Fibroblast of peridontal ligament (primary cell): Measurements from ENCODE around the gene SCARB2.
"Not testable (repeated sequence)": the region's sequence is repeated elsewhere in the genome, so short reads cannot be mapped to it uniquely, and the experiment has no call there.

Experiments
- DNase-seq: peaks from one replicate; pipeline ENCODE4 v3.0.0-alpha.2; 2010; ENCODE audit errors: extremely low read depth

The SCARB2 gene

GRCh38 chr4:76213415-76214176, at the start of gene SCARB2:
TSS of gene SCARB2 (minus strand) at chr4:76213824. CDS start at chr4:76213543, 281 bp downstream.
- DNase-seq: peak; percentile 75

- DNase-seq: no peak
These were observed 46.9 kb upstream of the SCARB2 start for GRCh38 chr4:76260571-76260970.

- DNase-seq: no peak
These were observed 44.2 kb upstream of the SCARB2 start for GRCh38 chr4:76257824-76258223.

- no peak for DNase-seq
These were observed 43.3 kb upstream of the SCARB2 start for GRCh38 chr4:76256968-76257367.

- no peak for DNase-seq
These were observed 42.4 kb upstream of the SCARB2 start for GRCh38 chr4:76256032-76256431.

GRCh38 chr4:76253511-76253910, 39.9 kb upstream of the SCARB2 start:
- no peak for DNase-seq

GRCh38 chr4:76252271-76252653, 38.6 kb upstream of the SCARB2 start:
- no peak for DNase-seq

- peak; percentile 25 for DNase-seq
These were observed 38.0 kb upstream of the SCARB2 start, which contains the start of gene FAM47E for GRCh38 chr4:76251441-76252270. TSS of gene FAM47E (plus strand) at chr4:76251721. CDS start at chr4:76251747, 26 bp downstream.

GRCh38 chr4:76250962-76251361, 37.3 kb upstream of the SCARB2 start:
- no peak for DNase-seq

- DNase-seq: no peak
These were observed 33.2 kb upstream of the SCARB2 start for GRCh38 chr4:76246852-76247251.

- DNase-seq: no peak
These were observed 32.4 kb upstream of the SCARB2 start for GRCh38 chr4:76246025-76246424.

- DNase-seq: not testable (repeated sequence)
These were observed 30.3 kb upstream of the SCARB2 start for GRCh38 chr4:76243877-76244276.

- no peak for DNase-seq
These were observed 26.6 kb upstream of the SCARB2 start for GRCh38 chr4:76240236-76240635.

GRCh38 chr4:76238701-76239100, 25.1 kb upstream of the SCARB2 start:
- no peak for DNase-seq

GRCh38 chr4:76238236-76238635, 24.6 kb upstream of the SCARB2 start:
- DNase-seq: no peak

GRCh38 chr4:76235915-76236314, 22.3 kb upstream of the SCARB2 start:
- DNase-seq: no peak

- no peak for DNase-seq
These were observed 21.8 kb upstream of the SCARB2 start for GRCh38 chr4:76235407-76235806.

GRCh38 chr4:76234679-76235044, 21.0 kb upstream of the SCARB2 start:
- DNase-seq: no peak

GRCh38 chr4:76233967-76234678, 20.5 kb upstream of the SCARB2 start:
- no peak for DNase-seq

- DNase-seq: no peak
These were observed 19.9 kb upstream of the SCARB2 start for GRCh38 chr4:76233529-76233928.

GRCh38 chr4:76233083-76233482, 19.5 kb upstream of the SCARB2 start:
- DNase-seq: no peak

GRCh38 chr4:76232681-76233080, 19.1 kb upstream of the SCARB2 start:
- DNase-seq: no peak
